A673 (cell line): ENCODE measurements around the gene CD3E. TPM values are rescaled to one million over a fixed set of nuclear protein-coding genes. Genes with fewer than 3 reads are reported as not detected.

Experiments
- BruUV-seq: library from RNA; stranded (reverse); fragments of 400-500 nt; replicated peaks from 2 replicates; lab custom pipeline; 2021; lab: Mats Ljungman, UMichigan
- CTCF ChIA-PET: fragments of 300-600 bp; sonication (Branson Sonifier 250); formaldehyde crosslinking; loops from one replicate; lab custom pipeline; 2022; ENCODE audit warnings: antibody characterized with exemption; lab: Charles Lee
- POLR2A ChIA-PET: fragments of 300-600 bp; sonication (Branson Sonifier 250); formaldehyde crosslinking; loops from one replicate; lab custom pipeline; 2022; ENCODE audit warnings: antibody characterized with exemption; ENCODE audit not compliant: low non-redundant PET; lab: Charles Lee
- DNase-seq: peaks from one replicate; pipeline ENCODE4 v3.0.0-alpha.2; 2015; ENCODE audit warnings: low spot score
- H3K27ac ChIP-seq: fragments of 200-600 bp; sonication (generic); 2 replicates; pipeline ENCODE4 v1.5.1; 2016; ENCODE audit warnings: mixed run types, low read depth, mild to moderate bottlenecking, mixed read lengths, antibody characterized with exemption, low read length; ENCODE audit not compliant: poor library complexity, severe bottlenecking
- H3K27me3 ChIP-seq: fragments of 200-600 bp; sonication (generic); replicated peaks from 2 replicates; pipeline ENCODE4 v1.6.1; 2017; ENCODE audit warnings: mixed run types, low read depth, mild to moderate bottlenecking, mixed read lengths, antibody characterized with exemption, low read length; ENCODE audit not compliant: insufficient read depth, poor library complexity
- H3K36me3 ChIP-seq: fragments of 200-600 bp; sonication (generic); 2 replicates; pipeline ENCODE4 v1.6.1; 2016; ENCODE audit warnings: mixed run types, mild to moderate bottlenecking, mixed read lengths, antibody characterized with exemption, low read length; ENCODE audit not compliant: insufficient read depth, poor library complexity, severe bottlenecking
- H3K4me1 ChIP-seq: fragments of 200-600 bp; sonication (generic); 2 replicates; pipeline ENCODE4 v1.6.1; 2017; ENCODE audit warnings: mixed run types, mild to moderate bottlenecking, mixed read lengths, antibody characterized with exemption, low read length; ENCODE audit not compliant: insufficient read depth, poor library complexity, severe bottlenecking
- H3K4me3 ChIP-seq: fragments of 200-600 bp; sonication (generic); 2 replicates; pipeline ENCODE4 v1.5.1; 2016; ENCODE audit warnings: low read depth, mixed run types, mild to moderate bottlenecking, mixed read lengths, low read length; ENCODE audit not compliant: poor library complexity, severe bottlenecking
- H3K9me3 ChIP-seq: fragments of 200-600 bp; sonication (generic); 2 replicates; pipeline ENCODE4 v1.6.1; 2016; ENCODE audit warnings: mixed run types, low read depth, mild to moderate bottlenecking, mixed read lengths, antibody characterized with exemption, low read length; ENCODE audit not compliant: poor library complexity, severe bottlenecking
- EZH2 ChIP-seq: fragments of 200-600 bp; sonication (generic); IDR thresholded peaks from 2 replicates; pipeline ENCODE4 v1.6.1; 2017; ENCODE audit warnings: borderline replicate concordance, low read depth, mild to moderate bottlenecking, mixed read lengths, antibody characterized with exemption, low read length; ENCODE audit not compliant: poor library complexity, severe bottlenecking
- intact Hi-C: fragments of 100-400 bp; cut with micrococcal nuclease; formaldehyde crosslinking; loops from one replicate; pipeline ENCODE4 v1.10.0; 2022; ENCODE audit not compliant: unreplicated experiment
- total RNA-seq: library from RNA; stranded (reverse); gene quantifications from 2 replicates; pipeline ENCODE4 v1.2.3, GENCODE V29; 2021
- TF ChIP-seq, protein P1 (sequence below): fragments of 300-800, 200-600 bp; sonication (generic); conservative IDR thresholded peaks from 2 replicates; pipeline ENCODE4 v1.5.1; 2017; ENCODE audit warnings: low read depth, mild to moderate bottlenecking, antibody characterized with exemption, low read length, moderate library complexity, mixed read lengths

CD3E gene
- total RNA-seq, 1 experiment from 2014 or later = not detected

DNA sequence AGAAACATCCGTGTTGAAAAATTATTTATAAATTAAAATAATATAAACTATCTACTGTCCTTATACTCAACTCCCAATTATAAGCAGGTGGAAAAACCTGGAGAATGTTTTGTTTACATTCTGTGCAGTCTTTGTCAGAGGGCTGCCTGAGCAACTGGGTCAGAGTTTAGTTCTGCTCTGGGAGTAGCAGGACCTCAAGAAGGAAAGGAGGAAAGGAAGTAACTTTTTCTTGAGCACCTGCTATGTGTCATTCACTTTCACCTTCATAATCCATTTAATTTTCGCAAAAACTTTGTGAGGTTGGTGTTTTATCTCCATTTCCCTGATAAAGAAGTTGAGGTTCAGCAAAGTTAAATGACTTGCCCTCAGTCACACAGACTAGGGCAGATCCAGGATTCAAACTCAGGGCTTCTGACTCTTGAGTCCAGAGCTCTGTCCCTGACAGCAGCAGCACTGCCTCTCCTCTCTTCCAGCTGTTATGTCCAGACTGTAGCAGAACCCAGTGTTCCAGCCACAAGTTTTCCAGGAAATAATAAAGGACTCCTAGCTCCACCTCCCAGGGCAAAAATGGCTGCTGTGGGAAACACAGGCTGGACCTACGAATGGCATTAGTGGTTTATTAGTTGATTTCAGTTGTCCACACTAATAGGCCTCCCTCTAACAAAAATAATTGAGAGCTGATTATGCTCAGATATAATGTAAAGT is 6.4 kb downstream of the CD3E start:
- H3K4me3 ChIP-seq = no peak overlapping the region
- peaks cover 39% of the 10 kb centered on the region for H3K27me3 ChIP-seq
- no peak overlapping the region for H3K27ac ChIP-seq
- H3K36me3 ChIP-seq = no peaks in the 10 kb centered on the region
- TF ChIP-seq EZH2 = no peak
- TF ChIP-seq, protein P1, sequence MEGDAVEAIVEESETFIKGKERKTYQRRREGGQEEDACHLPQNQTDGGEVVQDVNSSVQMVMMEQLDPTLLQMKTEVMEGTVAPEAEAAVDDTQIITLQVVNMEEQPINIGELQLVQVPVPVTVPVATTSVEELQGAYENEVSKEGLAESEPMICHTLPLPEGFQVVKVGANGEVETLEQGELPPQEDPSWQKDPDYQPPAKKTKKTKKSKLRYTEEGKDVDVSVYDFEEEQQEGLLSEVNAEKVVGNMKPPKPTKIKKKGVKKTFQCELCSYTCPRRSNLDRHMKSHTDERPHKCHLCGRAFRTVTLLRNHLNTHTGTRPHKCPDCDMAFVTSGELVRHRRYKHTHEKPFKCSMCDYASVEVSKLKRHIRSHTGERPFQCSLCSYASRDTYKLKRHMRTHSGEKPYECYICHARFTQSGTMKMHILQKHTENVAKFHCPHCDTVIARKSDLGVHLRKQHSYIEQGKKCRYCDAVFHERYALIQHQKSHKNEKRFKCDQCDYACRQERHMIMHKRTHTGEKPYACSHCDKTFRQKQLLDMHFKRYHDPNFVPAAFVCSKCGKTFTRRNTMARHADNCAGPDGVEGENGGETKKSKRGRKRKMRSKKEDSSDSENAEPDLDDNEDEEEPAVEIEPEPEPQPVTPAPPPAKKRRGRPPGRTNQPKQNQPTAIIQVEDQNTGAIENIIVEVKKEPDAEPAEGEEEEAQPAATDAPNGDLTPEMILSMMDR = no peak
- no peaks in the 10 kb centered on the region for H3K9me3 ChIP-seq
- intact Hi-C loops = no loop called here
- CTCF ChIA-PET = interaction anchor here (1.1 kb wide), 1 partner anchor 113 kb away, joined by 4 read pairs; no protein-coding TSS in a partner anchor
- BruUV-seq = no TSS peak
- H3K4me1 ChIP-seq = no peaks in the 10 kb centered on the region
- no peak for DNase-seq
- POLR2A ChIA-PET = no interaction called here

DNA sequence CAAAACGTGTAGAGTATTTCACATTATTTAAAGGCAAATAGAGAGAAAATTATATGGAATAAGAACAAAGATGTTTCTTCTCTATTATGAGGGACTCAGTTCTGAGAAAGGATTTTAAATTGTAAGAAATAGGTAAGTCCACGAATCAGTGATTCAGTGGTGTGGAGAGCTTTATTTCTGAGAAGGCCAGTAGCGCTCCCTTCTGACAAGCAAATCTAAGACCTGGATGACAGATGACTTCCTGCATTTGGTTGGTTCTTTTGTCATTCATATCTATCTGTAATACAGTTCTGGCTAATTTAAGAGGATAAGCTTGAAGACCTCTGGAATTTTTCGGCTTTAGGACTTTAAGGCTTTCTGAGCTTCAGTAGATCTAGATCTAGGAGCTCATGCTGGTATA is 7.0 kb downstream of the CD3E start:
- TF ChIP-seq, protein P1 = no peak
- no peak for TF ChIP-seq EZH2
- ChIA-PET POLR2A (no interaction called here), CTCF (interaction anchor here (1.1 kb wide), 1 partner anchor 113 kb away, joined by 4 read pairs; no protein-coding TSS in a partner anchor)
- Histone ChIP-seq H3K9me3 (no peaks in the 10 kb centered on the region), H3K4me1 (no peaks in the 10 kb centered on the region), H3K36me3 (no peaks in the 10 kb centered on the region), H3K4me3 (no peak overlapping the region), H3K27ac (no peak overlapping the region), H3K27me3 (peaks cover 45% of the 10 kb centered on the region)
- peak; percentile 12 for DNase-seq
- intact Hi-C loops = no loop called here
- BruUV-seq = no TSS peak

DNA sequence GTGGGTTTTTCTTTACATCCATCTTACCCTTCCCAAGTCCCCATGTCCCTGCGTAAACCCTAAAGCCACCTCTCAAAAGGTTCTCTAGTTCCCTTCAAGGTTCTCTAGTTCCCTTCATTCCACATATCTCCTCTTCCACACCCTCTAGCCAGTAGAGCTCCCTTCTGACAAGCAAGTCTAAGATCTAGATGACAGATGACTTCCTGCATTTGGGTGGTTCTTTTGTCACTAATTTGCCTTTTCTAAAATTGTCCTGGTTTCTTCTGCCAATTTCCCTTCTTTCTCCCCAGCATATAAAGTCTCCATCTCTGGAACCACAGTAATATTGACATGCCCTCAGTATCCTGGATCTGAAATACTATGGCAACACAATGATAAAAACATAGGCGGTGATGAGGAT is 7.8 kb downstream of the CD3E start:
- CTCF ChIA-PET = interaction anchor here (1.1 kb wide), 1 partner anchor 114 kb away, joined by 4 read pairs; no protein-coding TSS in a partner anchor
- intact Hi-C loops = no loop called here
- Histone ChIP-seq H3K27me3 (peaks cover 46% of the 10 kb centered on the region), H3K4me1 (no peaks in the 10 kb centered on the region), H3K36me3 (no peaks in the 10 kb centered on the region), H3K9me3 (no peaks in the 10 kb centered on the region), H3K4me3 (no peak overlapping the region), H3K27ac (no peak overlapping the region)
- DNase-seq = no peak
- BruUV-seq = no TSS peak
- POLR2A ChIA-PET = interaction anchor here (0.9 kb wide), 1 partner anchor 494 kb away, joined by 3 read pairs; no protein-coding TSS in a partner anchor
- TF ChIP-seq, protein P1 = no peak
- TF ChIP-seq EZH2 = no peak
